Endothelial cell of umbilical vein (primary cell): Measurements from ENCODE around the gene PSMD3. TPM values are rescaled to one million over a fixed set of nuclear protein-coding genes. Genes with fewer than 3 reads are reported as not detected.

Source experiments
- BruUV-seq: library from RNA; stranded (reverse); fragments of 400-500 nt; replicated peaks from 2 replicates; lab custom pipeline; 2021; lab: Mats Ljungman, UMichigan
- CTCF ChIA-PET: fragments of 300-600, 350-600 bp; sonication (Branson Sonifier 250); formaldehyde crosslinking; loops from one replicate; lab custom pipeline; 2021; ENCODE audit warnings: antibody characterized with exemption, inconsistent platforms; lab: Charles Lee
- POLR2A ChIA-PET: fragments of 300-600, 350-600 bp; sonication (Branson Sonifier 250); formaldehyde crosslinking; loops from one replicate; lab custom pipeline; 2021; ENCODE audit warnings: antibody characterized with exemption, inconsistent platforms; lab: Charles Lee
- DNase-seq: peaks from one replicate; pipeline ENCODE4 v3.0.0-alpha.2; 2011; ENCODE audit warnings: low read depth, low spot score
- FAIRE-seq: peaks from 2 replicates; lab custom pipeline; 2011; peaks lifted over from hg19 to GRCh38; lab: Jason Lieb, UNC
- H2AFZ ChIP-seq: 2 replicates; pipeline ENCODE4 v1.6.0; 2012; ENCODE audit warnings: low read depth, low read length, control low read depth, inconsistent platforms
- H3K27ac ChIP-seq: 2 replicates; pipeline ENCODE4 v1.5.1; 2011; ENCODE audit warnings: low read depth, mild to moderate bottlenecking, control low read depth, low read length, moderate library complexity; ENCODE audit not compliant: insufficient read depth
- H3K27me3 ChIP-seq, 2 experiments: 2 replicates each; pipeline versions ENCODE4 v1.6.0 to v1.6.1; 2011; ENCODE audit warnings: low read length in 2 of 2, mixed read lengths in 1 of 2; ENCODE audit not compliant: control insufficient read depth in 2 of 2, insufficient read depth in 2 of 2
- H3K36me3 ChIP-seq, 2 experiments: 2 replicates in 1 of 2; 3 replicates in 1 of 2; pipeline ENCODE4 v1.5.1; 2011; ENCODE audit warnings: low read length in 2 of 2, mild to moderate bottlenecking in 1 of 2, moderate library complexity in 1 of 2; ENCODE audit not compliant: control insufficient read depth in 2 of 2, insufficient read depth in 2 of 2; ENCODE audit errors: extremely low read depth in 1 of 2
- H3K4me1 ChIP-seq: 3 replicates; pipeline ENCODE4 v1.5.1; 2011; ENCODE audit warnings: mild to moderate bottlenecking, low read length; ENCODE audit not compliant: control insufficient read depth, insufficient read depth; ENCODE audit errors: extremely low read depth
- H3K4me2 ChIP-seq: 2 replicates; pipeline ENCODE4 v1.6.1; 2011; ENCODE audit warnings: low read length, control low read depth, mixed read lengths; ENCODE audit not compliant: insufficient read depth
- H3K4me3 ChIP-seq, 3 experiments: fragments of 200-600 bp in 1 of 3; sonication (generic), shearing (Covaris generic) in 1 of 3; replicated peaks in 1 of 3; 2 replicates each; pipeline ENCODE4 v1.5.1; 2011 to 2016; ENCODE audit warnings: control low read depth in 3 of 3, low read length in 3 of 3, mild to moderate bottlenecking in 2 of 3, inconsistent platforms in 1 of 3, low read depth in 1 of 3, moderate library complexity in 1 of 3; ENCODE audit not compliant: insufficient read depth in 1 of 3
- H3K79me2 ChIP-seq: 2 replicates; pipeline ENCODE4 v1.6.0; 2012; ENCODE audit warnings: low read length, inconsistent platforms; ENCODE audit not compliant: control insufficient read depth, insufficient read depth
- H3K9ac ChIP-seq: replicated peaks from 2 replicates; pipeline ENCODE3; 2011; ENCODE audit warnings: low read length, control low read depth; ENCODE audit not compliant: insufficient read depth; ENCODE audit errors: extremely low read depth
- H3K9me1 ChIP-seq: replicated peaks from 3 replicates; pipeline ENCODE4 v1.6.0; 2011; ENCODE audit warnings: mild to moderate bottlenecking, low read length; ENCODE audit not compliant: control insufficient read depth, insufficient read depth; ENCODE audit errors: extremely low read depth
- H3K9me3 ChIP-seq: replicated peaks from 2 replicates; pipeline ENCODE4 v1.5.1; 2012; ENCODE audit warnings: low read length, inconsistent platforms; ENCODE audit not compliant: control insufficient read depth, insufficient read depth
- H4K20me1 ChIP-seq: replicated peaks from 2 replicates; pipeline ENCODE3; 2011; ENCODE audit warnings: mild to moderate bottlenecking, low read length; ENCODE audit not compliant: control insufficient read depth, insufficient read depth; ENCODE audit errors: extremely low read depth
- EZH2 ChIP-seq: IDR thresholded peaks from 2 replicates; pipeline ENCODE4 v1.6.1; 2012; ENCODE audit warnings: borderline replicate concordance, low read depth, mild to moderate bottlenecking, moderate library complexity, low read length, inconsistent platforms; ENCODE audit not compliant: severe bottlenecking
- FOS ChIP-seq: IDR thresholded peaks from 2 replicates; pipeline ENCODE4 v1.6.1; 2011; ENCODE audit warnings: mild to moderate bottlenecking, low read length, moderate library complexity, borderline replicate concordance; ENCODE audit not compliant: insufficient read depth
- GATA2 ChIP-seq: IDR thresholded peaks from 2 replicates; pipeline ENCODE4 v1.7.0; 2011; ENCODE audit warnings: low read depth, mild to moderate bottlenecking, moderate library complexity, mixed read lengths, low read length; ENCODE audit not compliant: insufficient read length, insufficient read depth
- MYC ChIP-seq: IDR thresholded peaks from one replicate; pipeline ENCODE4 v1.6.1; 2011; ENCODE audit warnings: mild to moderate bottlenecking, low read depth, low read length
- POLR2A ChIP-seq: IDR thresholded peaks from 2 replicates; pipeline ENCODE4 v1.6.1; 2012; ENCODE audit warnings: low read depth, mild to moderate bottlenecking, control low read depth, low read length
- dilution Hi-C: fragments of 300-500 bp; cut with MboI; formaldehyde crosslinking; loops from one replicate; pipeline ENCODE4 v1.15.0; 2019; ENCODE audit warnings: low sequenced_read_pairs; ENCODE audit not compliant: extremely low pct_ligation_motif_present
- intact Hi-C: fragments of 100-400 bp; cut with micrococcal nuclease; formaldehyde crosslinking; loops from one replicate; pipeline ENCODE4 v1.10.0; 2022
- polyA plus RNA-seq, 4 experiments: library from polyadenylated mRNA; depleted of rRNA in 3 of 4; stranded (reverse) in 3 of 4; unstranded in 1 of 4; fragments of >200 nt; gene quantifications; 2 replicates each; pipeline versions ENCODE4 v1.2.1 to v1.2.3, GENCODE V29; 2011 to 2012; ENCODE audit warnings: missing spikeins in 1 of 4
- total RNA-seq: library from RNA; stranded (reverse); gene quantifications from 2 replicates; pipeline ENCODE4 v1.2.3, GENCODE V29; 2021

Gene PSMD3
- total and polyA plus RNA-seq, 2 donors (not counting 3 experiments of a cell fraction or from before 2014, with no cell fraction given) = 120 to 136 TPM

GRCh38 chr17:39943702-39944392 is 36.8 kb upstream of the PSMD3 start:
- no peak for DNase-seq
- Histone ChIP-seq H3K9ac (no peak overlapping the region), H3K4me3 (no peak overlapping the region), H2AFZ (no peak overlapping the region), H3K4me1 (peaks cover 5% of the 10 kb centered on the region), H4K20me1 (no peaks in the 10 kb centered on the region), H3K4me2 (no peak overlapping the region), H3K9me1 (no peaks in the 10 kb centered on the region), H3K27me3 (no peaks in the 10 kb centered on the region), H3K79me2 (no peaks in the 10 kb centered on the region), H3K27ac (no peak overlapping the region), H3K36me3 (no peaks in the 10 kb centered on the region), H3K9me3 (no peaks in the 10 kb centered on the region)
- intact Hi-C loops (no loop called here), dilution Hi-C loops (no loop called here)
- BruUV-seq = no TSS peak
- TF ChIP-seq GATA2 (no peak), EZH2 (no peak)
- CTCF ChIA-PET = interaction anchor here (2.2 kb wide), 1 partner anchor 15 kb away, joined by 4 read pairs; no protein-coding TSS in a partner anchor
- FAIRE-seq = no peak
- POLR2A ChIA-PET = no interaction called here

GRCh38 chr17:39944393-39944711 is 36.3 kb upstream of the PSMD3 start:
- TF ChIP-seq FOS (no peak), POLR2A (no peak), MYC (no peak)
- FAIRE-seq = no peak
- DNase-seq = no peak
- Histone ChIP-seq H3K9ac (no peak overlapping the region), H3K4me1 (peaks cover 2% of the 10 kb centered on the region), H4K20me1 (no peaks in the 10 kb centered on the region), H3K79me2 (no peaks in the 10 kb centered on the region), H3K4me3 (no peak overlapping the region), H3K9me3 (no peaks in the 10 kb centered on the region), H2AFZ (no peak overlapping the region), H3K9me1 (no peaks in the 10 kb centered on the region), H3K4me2 (no peak overlapping the region), H3K27me3 (no peaks in the 10 kb centered on the region), H3K27ac (no peak overlapping the region), H3K36me3 (no peaks in the 10 kb centered on the region)
- CTCF ChIA-PET = interaction anchor here (2.2 kb wide), 1 partner anchor 14 kb away, joined by 4 read pairs; no protein-coding TSS in a partner anchor
- dilution Hi-C loops = no loop called here
- intact Hi-C loops = no loop called here
- POLR2A ChIA-PET = no interaction called here
- BruUV-seq = no TSS peak
